ENCODE data around the gene RPS27.
"Not testable (repeated sequence)": the region's sequence is repeated elsewhere in the genome, so short reads cannot be mapped to it uniquely, and the experiment has no call there.

Gene RPS27

DNA sequence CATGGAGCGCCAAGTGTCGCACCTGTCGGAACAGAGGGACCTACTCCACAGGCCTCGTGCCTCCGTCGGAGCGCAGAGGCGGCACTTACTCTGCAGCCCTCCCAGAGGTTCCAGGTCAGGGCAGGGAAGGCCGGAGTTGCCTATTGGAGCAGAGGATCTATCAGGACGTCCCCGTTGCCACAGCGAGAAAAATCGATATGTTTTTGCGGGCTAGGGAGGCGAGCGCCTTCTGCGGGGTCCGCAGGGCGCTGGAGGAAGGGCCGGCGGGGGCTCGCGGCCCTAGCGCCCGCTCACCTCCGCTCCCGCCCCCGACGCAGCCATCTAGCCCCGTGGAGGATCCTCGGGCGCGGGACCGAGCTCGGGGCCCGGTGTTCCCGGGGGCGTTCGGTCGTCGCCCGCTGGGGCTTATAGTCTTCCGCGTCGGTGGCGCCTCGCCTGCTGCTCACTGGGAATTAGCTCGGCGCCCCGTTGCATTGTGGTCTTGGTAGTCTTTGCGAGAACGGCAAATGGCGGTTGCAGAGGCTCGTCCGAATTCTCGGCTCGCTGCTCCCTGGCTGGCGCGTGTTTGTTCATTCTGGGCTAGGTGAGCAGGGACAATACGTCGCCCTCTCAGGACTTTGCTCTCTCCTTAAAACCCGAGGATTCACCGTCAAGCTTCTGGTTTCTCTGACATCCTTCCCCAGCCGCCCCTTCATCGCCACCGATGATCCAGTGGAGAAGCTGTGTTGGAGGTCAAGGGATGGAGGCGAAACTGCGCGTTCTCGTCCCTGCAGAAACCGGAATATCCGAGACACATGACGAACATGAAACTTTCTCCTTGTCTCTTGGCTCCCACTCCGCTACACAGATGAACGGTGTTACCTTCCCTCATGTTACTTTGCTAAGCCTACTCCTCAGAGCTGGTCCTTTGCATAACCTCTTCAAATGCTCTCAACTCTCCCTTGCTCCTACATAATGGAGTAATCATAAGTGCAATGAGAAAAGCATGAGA lies 13.0 kb upstream of the RPS27 start, which contains the start of gene JTB:
Gene JTB (minus strand): TSS at position 425 of the 991 bp plus-strand sequence. CDS start 422 bp downstream, at position 3.
- Histone ChIP-seq H2AFZ (peak within 1 kb of the TSS; percentile 93), H3K79me2 (no peaks in the 10 kb centered on the region), H3K27ac (peak within 1 kb of the TSS; percentile 81), H3K4me1 (no peaks in the 10 kb centered on the region), H3K4me3 (ENCODE audit: low read depth, low read length) (peak within 1 kb of the TSS; percentile 82), H3K9me3 (ENCODE audit: control insufficient read depth, low read length) (no peaks in the 10 kb centered on the region), H3K27me3 (ENCODE audit: control insufficient read depth, insufficient read depth, low read length) (no peaks in the 10 kb centered on the region), H3K9ac (peak within 1 kb of the TSS; percentile 13), H3K4me2 (ENCODE audit: low read length) (peak within 1 kb of the TSS; percentile 81), H3K36me3 (ENCODE audit: control insufficient read depth, insufficient read depth, low read length) (no peaks in the 10 kb centered on the region)
- TF ChIP-seq, protein P1, sequence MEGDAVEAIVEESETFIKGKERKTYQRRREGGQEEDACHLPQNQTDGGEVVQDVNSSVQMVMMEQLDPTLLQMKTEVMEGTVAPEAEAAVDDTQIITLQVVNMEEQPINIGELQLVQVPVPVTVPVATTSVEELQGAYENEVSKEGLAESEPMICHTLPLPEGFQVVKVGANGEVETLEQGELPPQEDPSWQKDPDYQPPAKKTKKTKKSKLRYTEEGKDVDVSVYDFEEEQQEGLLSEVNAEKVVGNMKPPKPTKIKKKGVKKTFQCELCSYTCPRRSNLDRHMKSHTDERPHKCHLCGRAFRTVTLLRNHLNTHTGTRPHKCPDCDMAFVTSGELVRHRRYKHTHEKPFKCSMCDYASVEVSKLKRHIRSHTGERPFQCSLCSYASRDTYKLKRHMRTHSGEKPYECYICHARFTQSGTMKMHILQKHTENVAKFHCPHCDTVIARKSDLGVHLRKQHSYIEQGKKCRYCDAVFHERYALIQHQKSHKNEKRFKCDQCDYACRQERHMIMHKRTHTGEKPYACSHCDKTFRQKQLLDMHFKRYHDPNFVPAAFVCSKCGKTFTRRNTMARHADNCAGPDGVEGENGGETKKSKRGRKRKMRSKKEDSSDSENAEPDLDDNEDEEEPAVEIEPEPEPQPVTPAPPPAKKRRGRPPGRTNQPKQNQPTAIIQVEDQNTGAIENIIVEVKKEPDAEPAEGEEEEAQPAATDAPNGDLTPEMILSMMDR (IDR thresholded peaks at IDR 0.05): no peak

DNA sequence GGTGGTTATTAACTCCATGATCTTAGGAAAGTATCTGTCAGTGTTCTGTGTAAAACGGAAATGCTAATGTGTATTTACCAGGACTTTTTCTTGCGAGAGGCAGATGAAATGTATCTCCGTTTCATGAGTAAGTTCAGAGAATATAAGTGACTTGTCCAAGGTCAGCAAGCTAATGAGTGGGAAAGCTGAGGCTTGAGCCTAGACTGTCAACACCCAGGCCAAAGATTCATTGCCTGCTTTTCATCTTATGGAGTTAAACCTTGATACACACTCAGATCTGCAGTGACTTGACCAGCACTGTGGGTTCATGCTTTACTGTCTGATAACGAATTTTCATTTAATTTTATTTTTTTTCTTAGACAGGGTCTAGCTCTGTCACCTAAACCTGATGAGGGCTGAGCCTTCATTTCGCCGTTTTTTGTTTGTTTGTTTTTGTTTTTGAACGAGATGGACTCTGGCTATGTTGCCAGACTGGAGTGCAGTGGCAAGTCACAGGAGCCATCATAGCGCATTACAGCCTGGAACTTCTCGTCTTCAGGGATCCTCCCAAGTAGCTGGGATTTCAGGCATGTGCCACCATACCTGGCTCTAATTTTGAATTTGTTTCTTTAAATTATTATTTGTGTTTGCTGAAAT lies 12.2 kb upstream of the RPS27 start:
- H3K27me3 ChIP-seq (ENCODE audit: control insufficient read depth, insufficient read depth, low read length): no peaks in the 10 kb centered on the region
- no peaks in the 10 kb centered on the region for H3K79me2 ChIP-seq
- H3K36me3 ChIP-seq (ENCODE audit: control insufficient read depth, insufficient read depth, low read length): no peaks in the 10 kb centered on the region
- H3K4me3 ChIP-seq (ENCODE audit: low read depth, low read length): peak overlapping the region; percentile 82
- peak overlapping the region; percentile 81 for H3K27ac ChIP-seq
- peak overlapping the region; percentile 81 for H3K4me2 ChIP-seq (ENCODE audit: low read length)
- H2AFZ ChIP-seq: peak overlapping the region; percentile 93
- H3K9ac ChIP-seq: no peak overlapping the region
- no peaks in the 10 kb centered on the region for H3K9me3 ChIP-seq (ENCODE audit: control insufficient read depth, low read length)
- TF ChIP-seq, protein P1 (IDR thresholded peaks at IDR 0.05): no peak
- H3K4me1 ChIP-seq: no peaks in the 10 kb centered on the region

DNA sequence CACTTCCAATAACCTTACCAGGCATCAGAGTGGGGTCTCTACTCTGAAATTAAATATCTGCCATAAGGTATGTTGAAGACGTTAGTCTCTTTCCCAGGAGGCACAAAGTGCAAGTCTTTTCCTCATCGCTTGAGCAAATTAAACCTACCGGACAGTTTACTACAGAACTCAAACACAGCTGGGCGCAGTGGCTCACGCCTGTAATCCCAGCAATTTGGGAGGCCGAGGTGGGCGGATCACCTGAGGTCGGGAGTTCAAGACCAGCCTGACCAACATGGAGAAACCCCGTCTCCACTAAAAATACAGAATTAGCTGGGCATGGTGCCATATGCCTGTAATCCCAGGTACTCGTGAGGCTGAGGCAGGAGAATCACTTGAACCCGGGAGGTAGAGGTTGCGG lies 11.5 kb upstream of the RPS27 start:
- not testable (repeated sequence) for H3K9me3 ChIP-seq (ENCODE audit: control insufficient read depth, low read length); H3K27me3 ChIP-seq (ENCODE audit: control insufficient read depth, insufficient read depth, low read length); H2AFZ ChIP-seq; H3K27ac ChIP-seq; H3K79me2 ChIP-seq; H3K36me3 ChIP-seq (ENCODE audit: control insufficient read depth, insufficient read depth, low read length); H3K9ac ChIP-seq; H3K4me2 ChIP-seq (ENCODE audit: low read length); H3K4me1 ChIP-seq; H3K4me3 ChIP-seq (ENCODE audit: low read depth, low read length)

DNA sequence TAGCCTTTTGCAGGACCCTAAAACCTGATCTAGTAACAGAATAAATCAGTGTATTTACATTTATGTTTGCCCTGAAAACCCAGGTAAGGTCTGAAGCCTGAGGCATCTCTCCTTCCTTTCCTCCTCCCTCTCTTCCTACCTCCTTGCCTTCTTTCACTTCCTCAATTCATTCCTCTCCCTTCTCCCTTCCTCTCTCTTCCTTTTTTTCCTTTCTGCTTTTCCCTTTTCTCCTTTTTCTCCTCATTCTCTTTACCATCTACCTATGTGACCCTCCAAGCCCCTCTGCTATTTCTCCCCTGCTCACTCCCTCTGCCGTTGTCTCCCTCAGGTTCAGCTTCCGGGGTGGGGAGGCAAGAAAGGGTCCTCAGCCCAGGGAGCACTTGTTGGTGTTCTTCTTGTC lies 8.8 kb upstream of the RPS27 start:
- not testable (repeated sequence) for H3K4me3 ChIP-seq (ENCODE audit: low read depth, low read length); H3K9me3 ChIP-seq (ENCODE audit: control insufficient read depth, low read length); H3K27ac ChIP-seq; H3K79me2 ChIP-seq; H3K36me3 ChIP-seq (ENCODE audit: control insufficient read depth, insufficient read depth, low read length); H3K4me1 ChIP-seq; H3K4me2 ChIP-seq (ENCODE audit: low read length); H2AFZ ChIP-seq; H3K27me3 ChIP-seq (ENCODE audit: control insufficient read depth, insufficient read depth, low read length); H3K9ac ChIP-seq

DNA sequence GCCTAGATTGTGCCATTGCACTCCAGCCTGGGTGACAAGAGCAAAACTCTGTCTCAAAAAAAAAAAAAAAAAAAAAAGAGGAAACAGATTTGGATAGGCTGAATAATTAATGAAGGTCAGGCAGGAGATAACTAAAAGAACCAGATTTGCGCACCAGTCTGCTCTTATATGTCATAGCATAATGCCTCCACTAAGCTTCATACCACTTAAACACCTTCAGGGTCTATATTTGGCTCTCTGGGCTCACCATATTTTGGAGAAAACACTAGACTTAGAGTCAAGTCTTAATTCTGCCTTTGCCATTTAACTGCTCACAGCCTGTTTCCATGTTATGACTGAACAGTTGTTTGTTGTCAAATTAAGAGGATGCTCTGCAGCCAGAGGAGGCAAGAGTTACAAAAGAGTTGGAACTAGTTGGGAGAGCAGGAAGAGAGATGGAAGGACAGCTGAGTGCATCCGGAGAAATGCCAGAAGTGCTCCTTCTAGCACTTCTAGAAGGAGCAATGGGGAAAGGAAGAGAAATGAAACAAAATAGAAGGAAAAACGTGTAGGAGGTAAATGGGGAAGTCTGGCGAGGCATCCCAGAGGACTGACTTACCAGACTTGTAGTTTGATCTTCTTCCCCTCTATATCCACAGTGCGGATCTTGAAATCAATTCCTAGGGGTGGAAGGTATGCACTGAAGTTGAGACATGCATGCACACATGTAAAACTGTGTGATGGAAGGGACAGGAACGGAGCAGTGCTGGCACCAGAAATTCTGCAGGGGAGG lies 6.3 kb upstream of the RPS27 start:
- TF ChIP-seq, protein P1 (IDR thresholded peaks at IDR 0.05): no peak
- H3K36me3 ChIP-seq (ENCODE audit: control insufficient read depth, insufficient read depth, low read length): no peaks in the 10 kb centered on the region
- H3K79me2 ChIP-seq: no peaks in the 10 kb centered on the region
- no peaks in the 10 kb centered on the region for H3K9me3 ChIP-seq (ENCODE audit: control insufficient read depth, low read length)
- no peak overlapping the region for H3K4me3 ChIP-seq (ENCODE audit: low read depth, low read length)
- no peak overlapping the region for H3K27ac ChIP-seq
- H2AFZ ChIP-seq: no peak overlapping the region
- no peaks in the 10 kb centered on the region for H3K4me1 ChIP-seq
- no peak overlapping the region for H3K9ac ChIP-seq
- H3K4me2 ChIP-seq (ENCODE audit: low read length): no peak overlapping the region
- H3K27me3 ChIP-seq (ENCODE audit: control insufficient read depth, insufficient read depth, low read length): no peaks in the 10 kb centered on the region
